GM23338 (cell line): ENCODE data around the gene TRABD. TPM values are rescaled to one million over a fixed set of nuclear protein-coding genes. Genes with fewer than 3 reads are reported as not detected.
A peak's percentile ranks its signal among the peaks of the same experiment; 100 is the strongest.

Source experiments
- ATAC-seq: fragments of 200-7000 bp; cut with Tn5 transposase; 3 replicates; pipeline ENCODE4 v1.9.1; 2020
- DNase-seq: peaks from one replicate; pipeline ENCODE4 v3.0.0-alpha.2; 2015; ENCODE audit warnings: low spot score
- H2AFZ ChIP-seq: fragments of 200-600 bp; sonication (generic); 2 replicates; pipeline ENCODE4 v1.8.0; 2016; ENCODE audit warnings: antibody characterized with exemption, mild to moderate bottlenecking, moderate library complexity
- H3F3A ChIP-seq: fragments of 200-600 bp; sonication (generic); replicated peaks from 2 replicates; pipeline ENCODE4 v1.8.0; 2017; ENCODE audit warnings: antibody characterized with exemption, mixed run types, low read depth
- H3K27ac ChIP-seq: fragments of 200-600 bp; sonication (generic); 2 replicates; pipeline ENCODE4 v1.6.1; 2016; ENCODE audit warnings: low read depth
- H3K27me3 ChIP-seq: fragments of 200-600 bp; sonication (generic); 2 replicates; pipeline ENCODE4 v1.8.0; 2016; ENCODE audit warnings: mild to moderate bottlenecking, mixed run types, moderate library complexity; ENCODE audit not compliant: insufficient read depth
- H3K36me3 ChIP-seq: fragments of 200-600 bp; sonication (generic); 2 replicates; pipeline ENCODE4 v1.8.0; 2016; ENCODE audit warnings: mild to moderate bottlenecking; ENCODE audit not compliant: insufficient read depth
- H3K4me1 ChIP-seq: fragments of 200-600 bp; sonication (generic); 2 replicates; pipeline ENCODE4 v1.8.0; 2016; ENCODE audit warnings: mild to moderate bottlenecking, moderate library complexity; ENCODE audit not compliant: insufficient read depth
- H3K4me2 ChIP-seq: fragments of 200-600 bp; sonication (generic); 2 replicates; pipeline ENCODE4 v1.7.1; 2017; ENCODE audit warnings: mixed run types
- H3K4me3 ChIP-seq: fragments of 200-600 bp; sonication (generic); 2 replicates; pipeline ENCODE4 v1.6.1; 2016; ENCODE audit warnings: mixed run types
- H3K79me2 ChIP-seq: fragments of 200-600 bp; sonication (generic); replicated peaks from 2 replicates; pipeline ENCODE4 v1.8.0; 2017; ENCODE audit warnings: mild to moderate bottlenecking; ENCODE audit not compliant: insufficient read depth
- H3K9me2 ChIP-seq: fragments of 200-600 bp; sonication (generic); 2 replicates; pipeline ENCODE4 v1.8.0; 2017; ENCODE audit not compliant: insufficient read depth
- H4K20me1 ChIP-seq: fragments of 200-600 bp; sonication (generic); replicated peaks from 2 replicates; pipeline ENCODE4 v1.8.0; 2017; ENCODE audit warnings: mild to moderate bottlenecking; ENCODE audit not compliant: insufficient read depth
- H3K27ac Mint-ChIP-seq: 2 replicates; pipeline ENCODE4 v1.8.0; 2020; ENCODE audit warnings: inconsistent platforms, mild to moderate bottlenecking, moderate library complexity, mixed read lengths
- H3K27me3 Mint-ChIP-seq: 3 replicates; pipeline ENCODE4 v1.8.0; 2022; ENCODE audit warnings: low read depth, mild to moderate bottlenecking, moderate library complexity, mixed read lengths, inconsistent platforms; ENCODE audit not compliant: insufficient read depth, poor library complexity
- H3K36me3 Mint-ChIP-seq: 3 replicates; pipeline ENCODE4 v1.8.0; 2021; ENCODE audit warnings: low read depth, mild to moderate bottlenecking, inconsistent platforms, moderate library complexity, mixed read lengths
- H3K4me1 Mint-ChIP-seq: 3 replicates; pipeline ENCODE4 v1.8.0; 2020; ENCODE audit warnings: mild to moderate bottlenecking, inconsistent platforms, mixed read lengths
- H3K4me3 Mint-ChIP-seq: 3 replicates; pipeline ENCODE4 v1.8.0; 2021; ENCODE audit warnings: moderate library complexity, mild to moderate bottlenecking, inconsistent platforms, mixed read lengths
- H3K9me3 Mint-ChIP-seq: 3 replicates; pipeline ENCODE4 v1.8.0; 2020; ENCODE audit warnings: moderate library complexity, mild to moderate bottlenecking, inconsistent platforms, mixed read lengths
- CREB1 ChIP-seq: fragments of 250-450 bp; sonication (Bioruptor Pico); IDR thresholded peaks from 2 replicates; pipeline ENCODE4 v1.5.0; 2020; ENCODE audit warnings: low read depth, mild to moderate bottlenecking, moderate library complexity
- CTCF ChIP-seq, 2 experiments: fragments of 200-600 bp in 1 of 2; sonication (generic) in 1 of 2; conservative IDR thresholded peaks; 2 replicates each; pipeline versions ENCODE4 v1.5.1 to v1.6.1; 2016 to 2017; ENCODE audit warnings: antibody characterized with exemption in 2 of 2, low read depth in 2 of 2, mild to moderate bottlenecking in 2 of 2, moderate library complexity in 1 of 2
- ETS1 ChIP-seq: IDR thresholded peaks from 2 replicates; pipeline ENCODE4 v1.6.1; 2016; ENCODE audit warnings: antibody characterized with exemption
- EZH2 ChIP-seq: fragments of 200-600 bp; sonication (generic); IDR thresholded peaks from one replicate; pipeline ENCODE4 v1.8.0; 2017; ENCODE audit warnings: antibody characterized with exemption, mild to moderate bottlenecking, low read depth; ENCODE audit not compliant: unreplicated experiment
- EZH2phosphoT487 ChIP-seq: fragments of 200-600 bp; sonication (generic); IDR thresholded peaks from one replicate; pipeline ENCODE4 v1.8.1; 2018; ENCODE audit warnings: antibody characterized with exemption; ENCODE audit not compliant: unreplicated experiment
- JUNB ChIP-seq: IDR thresholded peaks from one replicate; pipeline ENCODE4 v1.6.1; 2016; ENCODE audit warnings: antibody characterized with exemption; ENCODE audit not compliant: unreplicated experiment
- NANOG ChIP-seq: IDR thresholded peaks from 2 replicates; pipeline ENCODE4 v1.6.1; 2016; ENCODE audit warnings: antibody characterized with exemption, borderline replicate concordance
- POLR2AphosphoS5 ChIP-seq: IDR thresholded peaks from 2 replicates; pipeline ENCODE4 v1.6.1; 2016; ENCODE audit warnings: antibody characterized with exemption, low read depth
- STAT1 ChIP-seq: IDR thresholded peaks from one replicate; pipeline ENCODE4 v1.6.1; 2016; ENCODE audit warnings: antibody characterized with exemption; ENCODE audit not compliant: unreplicated experiment
- ZNF114 ChIP-seq: fragments of 250-450 bp; sonication (Bioruptor Pico); IDR thresholded peaks from 2 replicates; pipeline ENCODE4 v1.5.0; 2020; ENCODE audit warnings: mild to moderate bottlenecking, moderate library complexity
- ZNF331 ChIP-seq: fragments of 250-450 bp; sonication (Bioruptor Pico); IDR thresholded peaks from 2 replicates; pipeline ENCODE4 v1.5.0; 2020; ENCODE audit warnings: low read depth, mild to moderate bottlenecking, moderate library complexity
- ZNF462 ChIP-seq: fragments of 250-450 bp; sonication (Bioruptor Pico); IDR thresholded peaks from 2 replicates; pipeline ENCODE4 v1.5.0; 2020; ENCODE audit warnings: mild to moderate bottlenecking, moderate library complexity
- polyA plus RNA-seq: library from polyadenylated mRNA; unstranded; fragments of >200 nt; fragmentation: Nextera tagmentation; extraction: Ambion mirVana; gene quantifications from 2 replicates; pipeline ENCODE4 v1.2.1, GENCODE V29; 2016
- total RNA-seq: library from RNA; depleted of rRNA; stranded (reverse); fragments of >200 nt; shearing (Covaris generic); gene quantifications from 2 replicates; pipeline ENCODE4 v1.2.3, GENCODE V29; 2014
- TF ChIP-seq, protein P1 (sequence below): IDR thresholded peaks from one replicate; pipeline ENCODE4 v1.6.1; 2018; ENCODE audit warnings: antibody characterized with exemption; ENCODE audit not compliant: unreplicated experiment

TRABD gene
- total and polyA plus RNA-seq, 2 experiments from 2014 or later: 44.1 to 66.1 TPM

DNA sequence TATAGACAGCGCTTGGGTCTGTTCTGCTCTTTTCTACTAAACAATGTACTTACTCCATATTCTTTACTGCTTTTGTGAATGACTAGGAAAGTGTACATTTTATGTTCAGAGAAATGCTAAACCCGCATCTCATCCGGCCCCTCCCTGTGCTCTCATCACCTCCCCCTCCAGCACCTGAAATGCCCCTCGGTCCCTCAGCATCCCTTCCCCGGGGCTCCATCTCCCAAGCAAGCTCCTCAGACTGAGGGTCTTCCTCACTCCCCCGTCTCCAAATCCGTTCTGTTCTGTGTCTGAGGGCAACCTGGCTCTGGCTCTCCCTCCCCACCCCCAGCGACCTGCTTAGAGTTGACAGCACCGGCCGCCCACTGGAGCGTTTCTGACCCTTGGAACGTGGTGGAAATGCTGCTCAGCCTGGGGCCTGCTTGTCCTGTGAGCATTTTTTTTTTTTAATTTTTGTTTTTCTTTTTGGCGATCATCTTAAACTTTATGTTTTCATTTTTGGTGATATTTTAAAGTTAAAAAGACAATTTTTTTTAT, 16.5 kb downstream of the TRABD start:
- Histone ChIP-seq H3K4me2 (peak overlapping the region; percentile 92), H3K4me3 (peak overlapping the region; percentile 72), H3K79me2 (peaks cover 21% of the 10 kb centered on the region), H3K4me1 (peaks cover 8% of the 10 kb centered on the region; the same call in 1 of the 2 replicates), H3K9me2 (no peaks in the 10 kb centered on the region), H3K36me3 (no peaks in the 10 kb centered on the region; the same call in 1 of the 2 replicates), H3F3A (peaks cover 14% of the 10 kb centered on the region), H4K20me1 (peaks cover 13% of the 10 kb centered on the region), H3K27ac (no peak overlapping the region), H2AFZ (no peak overlapping the region), H3K27me3 (peaks cover 9% of the 10 kb centered on the region; the same call in 1 of the 2 replicates)
- H3K4me3 Mint-ChIP-seq: peak overlapping the region; percentile 80
- TF ChIP-seq STAT1 (no peak), EZH2phosphoT487 (no peak), ETS1 (no peak), CTCF (conservative IDR thresholded peaks at IDR 0.05; ENCODE audit: low read depth in 2 of 2) (no peak), CREB1 (CRISPR knock-in tag) (no peak), POLR2AphosphoS5 (no peak), ZNF462 (CRISPR knock-in tag) (no peak), JUNB (no peak), ZNF114 (CRISPR knock-in tag) (no peak), ZNF331 (CRISPR knock-in tag) (no peak), EZH2 (no peak), NANOG (no peak)
- TF ChIP-seq, protein P1, sequence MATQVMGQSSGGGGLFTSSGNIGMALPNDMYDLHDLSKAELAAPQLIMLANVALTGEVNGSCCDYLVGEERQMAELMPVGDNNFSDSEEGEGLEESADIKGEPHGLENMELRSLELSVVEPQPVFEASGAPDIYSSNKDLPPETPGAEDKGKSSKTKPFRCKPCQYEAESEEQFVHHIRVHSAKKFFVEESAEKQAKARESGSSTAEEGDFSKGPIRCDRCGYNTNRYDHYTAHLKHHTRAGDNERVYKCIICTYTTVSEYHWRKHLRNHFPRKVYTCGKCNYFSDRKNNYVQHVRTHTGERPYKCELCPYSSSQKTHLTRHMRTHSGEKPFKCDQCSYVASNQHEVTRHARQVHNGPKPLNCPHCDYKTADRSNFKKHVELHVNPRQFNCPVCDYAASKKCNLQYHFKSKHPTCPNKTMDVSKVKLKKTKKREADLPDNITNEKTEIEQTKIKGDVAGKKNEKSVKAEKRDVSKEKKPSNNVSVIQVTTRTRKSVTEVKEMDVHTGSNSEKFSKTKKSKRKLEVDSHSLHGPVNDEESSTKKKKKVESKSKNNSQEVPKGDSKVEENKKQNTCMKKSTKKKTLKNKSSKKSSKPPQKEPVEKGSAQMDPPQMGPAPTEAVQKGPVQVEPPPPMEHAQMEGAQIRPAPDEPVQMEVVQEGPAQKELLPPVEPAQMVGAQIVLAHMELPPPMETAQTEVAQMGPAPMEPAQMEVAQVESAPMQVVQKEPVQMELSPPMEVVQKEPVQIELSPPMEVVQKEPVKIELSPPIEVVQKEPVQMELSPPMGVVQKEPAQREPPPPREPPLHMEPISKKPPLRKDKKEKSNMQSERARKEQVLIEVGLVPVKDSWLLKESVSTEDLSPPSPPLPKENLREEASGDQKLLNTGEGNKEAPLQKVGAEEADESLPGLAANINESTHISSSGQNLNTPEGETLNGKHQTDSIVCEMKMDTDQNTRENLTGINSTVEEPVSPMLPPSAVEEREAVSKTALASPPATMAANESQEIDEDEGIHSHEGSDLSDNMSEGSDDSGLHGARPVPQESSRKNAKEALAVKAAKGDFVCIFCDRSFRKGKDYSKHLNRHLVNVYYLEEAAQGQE: no peak
- peaks cover 9% of the 10 kb centered on the region for H3K27me3 Mint-ChIP-seq
- ATAC-seq (no peak), DNase-seq (no peak)
- peaks cover 14% of the 10 kb centered on the region for H3K4me1 Mint-ChIP-seq
- peaks cover 27% of the 10 kb centered on the region for H3K36me3 Mint-ChIP-seq
- H3K9me3 Mint-ChIP-seq: peaks cover 6% of the 10 kb centered on the region; the same call in 2 of the 3 replicates
- no peak overlapping the region for H3K27ac Mint-ChIP-seq
